ENCODE data around the gene COL4A2. TPM values are rescaled to one million over a fixed set of nuclear protein-coding genes. Genes with fewer than 3 reads are reported as not detected.

The COL4A2 gene
- total RNA-seq, 1 experiment from 2014 or later, result 38.4 TPM

DNA sequence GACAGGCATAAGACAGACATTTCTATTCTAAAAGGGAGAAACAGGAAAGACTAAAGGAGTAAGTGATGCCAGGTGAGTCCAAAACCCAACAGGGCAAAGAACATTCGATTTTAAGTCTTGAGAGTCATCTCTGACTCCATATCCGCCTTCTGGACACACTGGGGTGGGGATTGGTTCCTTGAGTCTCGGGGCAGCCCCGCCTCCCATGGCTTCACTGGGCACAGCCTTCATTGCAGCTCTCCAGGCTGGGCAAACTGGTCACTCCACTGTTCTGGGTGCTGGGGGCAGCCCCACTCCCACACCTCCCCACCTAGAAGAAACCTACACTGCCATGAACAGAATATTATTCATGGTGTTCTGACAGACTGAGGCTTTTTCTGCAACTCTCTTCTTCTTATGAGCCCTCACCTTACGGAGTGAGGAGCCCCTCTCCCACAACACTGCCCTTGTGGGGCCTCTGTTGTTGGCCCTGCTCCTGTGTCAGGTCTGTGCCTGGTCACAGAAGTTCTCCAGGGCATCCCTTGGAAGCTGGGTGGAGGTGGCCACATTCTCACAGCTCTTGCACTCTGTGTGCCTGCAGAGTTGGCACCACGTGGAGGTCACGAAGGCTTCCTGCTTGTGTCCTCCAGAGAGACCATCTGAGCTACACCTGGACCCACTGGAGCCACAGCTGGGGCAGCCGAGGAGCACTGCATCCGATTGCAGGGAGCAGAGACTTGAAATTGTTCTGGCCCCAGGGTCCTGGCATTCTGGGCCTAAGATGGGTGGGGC is 95.4 kb downstream of the COL4A2 start:
- DNase-seq (ENCODE audit: low spot score), result no peak

DNA sequence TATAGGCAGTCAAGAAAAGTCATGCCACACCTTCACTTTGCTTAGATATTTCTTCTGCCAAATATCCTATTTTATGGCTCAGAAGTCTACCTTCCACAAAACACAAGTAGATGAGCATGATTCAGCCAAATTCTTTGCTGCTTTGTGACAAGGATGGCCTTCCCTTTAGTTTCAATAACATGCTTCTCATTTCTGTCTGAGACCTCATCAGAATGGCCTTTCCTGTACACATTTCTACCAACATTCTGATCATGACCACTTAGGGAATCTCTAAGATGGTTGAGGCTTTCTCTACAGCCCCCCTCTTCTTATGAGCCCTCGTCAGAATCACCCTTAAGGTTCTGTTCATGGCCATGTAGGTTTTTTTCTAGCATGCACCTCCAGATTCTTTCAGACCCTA is 96.2 kb downstream of the COL4A2 start:
- no peak for DNase-seq (ENCODE audit: low spot score)

DNA sequence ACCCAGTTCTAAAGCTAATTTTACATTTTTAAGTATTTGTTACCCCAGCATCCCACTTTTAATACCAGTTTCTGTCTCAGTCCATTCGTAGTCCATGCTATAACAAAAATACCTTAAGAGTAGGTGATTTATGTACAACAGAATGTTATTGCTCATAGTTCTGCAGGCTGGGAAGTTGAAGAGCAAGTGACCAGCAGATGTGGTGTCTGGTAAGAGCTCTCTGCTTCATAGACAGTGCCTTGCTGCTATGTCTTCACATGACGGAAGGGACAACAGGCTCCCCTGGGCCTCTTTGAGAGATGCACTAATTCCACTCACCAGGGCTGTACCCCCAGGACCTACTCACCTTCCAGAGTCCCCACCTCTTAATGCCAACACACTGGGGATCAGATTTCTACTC is 96.6 kb downstream of the COL4A2 start:
- no peak for DNase-seq (ENCODE audit: low spot score)

DNA sequence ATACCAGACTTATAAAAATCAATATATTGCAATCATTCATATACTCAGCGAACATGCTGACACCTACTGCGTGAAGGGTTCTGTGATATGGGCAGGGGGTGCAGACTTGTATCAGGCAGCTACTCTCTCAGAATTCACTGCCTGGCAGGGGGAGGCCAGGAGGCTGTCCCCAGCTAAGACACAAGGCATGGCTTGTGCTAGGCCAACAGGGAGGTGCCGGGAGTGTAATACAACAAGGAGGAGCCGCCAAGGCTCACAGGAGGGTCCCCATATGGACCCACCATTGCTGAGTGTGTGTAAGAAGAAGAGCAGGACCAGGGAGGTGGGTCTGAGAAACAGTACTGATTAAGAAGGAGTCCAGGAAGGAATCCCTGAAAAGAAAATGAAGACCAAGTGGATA is 97.2 kb downstream of the COL4A2 start:
- no peak for DNase-seq (ENCODE audit: low spot score)

DNA sequence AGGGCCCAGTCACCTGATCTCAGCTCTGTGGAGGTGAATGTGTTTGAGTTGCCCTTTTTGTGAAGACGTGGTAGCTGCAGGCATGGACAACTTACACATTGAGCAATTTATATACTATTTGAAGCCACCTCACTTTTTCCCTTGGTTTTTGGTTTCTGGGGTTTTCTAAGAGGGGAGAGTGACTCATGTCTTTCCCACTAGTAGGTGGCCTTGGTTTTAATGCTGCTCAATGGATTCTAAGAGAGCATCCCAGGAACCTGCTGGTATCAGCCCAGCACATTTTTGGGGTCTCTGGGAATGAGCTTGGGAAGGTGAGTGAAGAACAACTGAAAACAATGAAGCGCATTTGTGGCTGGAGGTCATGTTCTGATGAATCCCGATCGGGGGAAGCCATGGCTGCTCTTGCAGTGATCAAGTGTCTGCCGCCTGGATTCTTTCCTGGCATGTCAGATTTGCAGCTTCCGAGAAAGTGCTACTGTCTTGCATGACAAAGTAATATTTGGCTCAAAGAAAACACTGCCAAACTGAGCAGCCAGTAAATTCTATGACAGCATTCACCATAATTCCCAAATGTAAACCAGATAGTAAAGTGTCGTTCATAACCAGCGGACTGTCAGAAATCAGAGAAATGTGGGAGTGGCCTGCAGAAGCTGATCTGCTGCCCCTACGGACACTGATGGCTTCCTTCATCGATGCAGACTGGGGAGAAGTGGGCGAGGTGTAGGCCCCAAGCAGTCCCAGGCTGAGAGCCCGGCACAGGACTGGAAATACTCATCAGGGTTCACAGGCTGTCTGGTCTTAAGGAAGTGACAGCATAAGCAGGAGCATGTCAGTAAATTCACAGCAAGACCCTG is 98.7 kb downstream of the COL4A2 start:
- DNase-seq (ENCODE audit: low spot score), result no peak

DNA sequence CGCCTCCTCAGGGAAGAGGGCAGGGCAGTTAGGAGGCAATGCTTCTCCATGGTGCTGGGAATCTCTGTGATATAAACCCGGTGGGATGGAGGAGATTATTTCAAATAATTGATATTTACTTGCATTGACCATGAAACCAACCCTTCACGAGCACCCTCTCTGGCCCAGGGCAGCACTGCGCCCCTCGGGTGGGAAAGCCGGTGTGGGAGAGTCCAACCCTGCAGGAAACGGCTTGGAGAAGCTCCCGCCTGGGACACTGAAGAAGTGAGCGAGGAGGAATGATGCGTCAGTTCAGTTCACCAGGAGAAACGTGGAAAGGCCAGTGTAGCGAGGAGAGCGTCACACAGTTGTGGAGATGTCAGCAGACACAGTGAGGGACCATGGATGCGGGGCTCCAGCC is 99.9 kb downstream of the COL4A2 start:
- DNase-seq (ENCODE audit: low spot score), result no peak

DNA sequence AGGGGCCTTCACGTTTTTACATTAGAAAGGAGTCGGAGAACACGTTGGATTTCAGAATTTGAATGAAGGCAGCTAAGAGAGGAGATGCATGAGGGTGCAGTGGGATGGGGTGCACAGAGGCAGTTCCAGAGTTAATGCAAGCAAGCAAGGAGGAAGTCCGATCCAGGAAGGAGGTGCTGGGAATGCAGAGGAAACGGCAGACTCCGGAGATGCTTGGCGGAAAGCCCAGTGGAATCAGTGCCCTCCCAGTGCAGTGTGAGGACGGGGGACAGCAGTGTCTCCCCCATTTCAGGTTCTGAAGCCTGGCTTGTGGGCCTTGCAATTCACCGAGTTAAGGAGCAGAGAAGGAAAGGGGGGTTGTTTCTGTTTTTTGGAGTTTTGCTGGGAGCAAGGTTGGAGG is 100.4 kb downstream of the COL4A2 start:
- peak; percentile 19 for DNase-seq (ENCODE audit: low spot score)

DNA sequence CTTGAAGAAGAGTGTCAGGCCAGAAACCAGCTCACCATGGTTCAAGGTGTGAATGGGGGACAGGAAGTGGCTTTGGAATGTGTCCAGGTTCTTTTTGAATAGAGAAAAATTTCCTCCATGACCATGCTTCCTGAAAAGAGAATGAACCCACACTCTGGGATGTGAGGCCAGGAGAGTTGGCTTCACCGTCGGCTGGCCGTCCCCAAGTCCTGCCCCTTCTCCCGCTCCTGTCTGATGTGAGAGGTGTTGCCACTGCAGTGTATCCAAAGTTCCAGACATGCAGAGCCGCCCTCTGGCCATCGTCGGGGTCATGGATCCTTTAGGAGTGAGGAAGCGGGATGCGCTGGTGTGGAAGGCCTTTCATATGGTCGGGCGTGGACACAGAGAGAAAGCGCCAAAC is 101.2 kb downstream of the COL4A2 start:
- DNase-seq (ENCODE audit: low spot score), result no peak

DNA sequence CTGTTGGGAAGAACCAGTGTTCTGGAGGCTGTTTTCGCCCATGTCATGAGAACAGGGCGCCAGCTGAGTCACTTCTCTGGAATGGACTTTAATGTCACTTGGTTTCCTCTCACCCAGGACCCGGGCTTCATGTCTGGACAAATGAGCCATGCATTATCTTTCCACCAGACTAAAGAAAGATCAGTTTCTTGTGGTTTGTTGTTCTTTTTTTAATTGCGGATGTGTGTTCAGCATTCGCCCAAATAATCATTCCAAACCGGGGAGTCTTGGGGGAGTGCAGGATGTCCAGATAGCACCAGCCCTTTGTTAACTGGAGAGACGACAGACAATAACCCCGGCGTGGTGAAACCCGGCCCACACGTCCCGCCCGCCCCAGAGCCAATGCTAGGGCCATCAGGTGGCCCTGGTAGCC is 102.5 kb downstream of the COL4A2 start:
- DNase-seq (ENCODE audit: low spot score), result peak; percentile 28

DNA sequence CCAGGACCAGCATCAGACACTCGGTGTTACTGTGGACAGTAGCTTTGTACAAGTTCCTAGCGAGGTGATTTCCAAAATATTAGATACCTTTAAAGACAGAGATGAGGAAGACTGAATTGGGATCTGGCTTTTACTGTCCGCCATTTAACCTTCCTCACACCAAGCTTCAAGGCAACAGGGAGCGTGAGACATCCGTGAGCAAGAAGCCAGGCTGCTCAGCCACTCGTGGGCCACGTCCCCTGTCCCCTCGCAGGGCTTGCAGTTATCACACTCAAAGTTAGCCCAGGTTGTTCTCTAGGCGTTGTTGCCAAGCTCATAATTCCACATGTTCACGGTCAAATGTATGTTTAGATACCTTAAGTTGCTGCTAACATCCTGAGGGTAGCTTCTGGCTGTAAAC is 102.9 kb downstream of the COL4A2 start:
- DNase-seq (ENCODE audit: low spot score), result no peak

DNA sequence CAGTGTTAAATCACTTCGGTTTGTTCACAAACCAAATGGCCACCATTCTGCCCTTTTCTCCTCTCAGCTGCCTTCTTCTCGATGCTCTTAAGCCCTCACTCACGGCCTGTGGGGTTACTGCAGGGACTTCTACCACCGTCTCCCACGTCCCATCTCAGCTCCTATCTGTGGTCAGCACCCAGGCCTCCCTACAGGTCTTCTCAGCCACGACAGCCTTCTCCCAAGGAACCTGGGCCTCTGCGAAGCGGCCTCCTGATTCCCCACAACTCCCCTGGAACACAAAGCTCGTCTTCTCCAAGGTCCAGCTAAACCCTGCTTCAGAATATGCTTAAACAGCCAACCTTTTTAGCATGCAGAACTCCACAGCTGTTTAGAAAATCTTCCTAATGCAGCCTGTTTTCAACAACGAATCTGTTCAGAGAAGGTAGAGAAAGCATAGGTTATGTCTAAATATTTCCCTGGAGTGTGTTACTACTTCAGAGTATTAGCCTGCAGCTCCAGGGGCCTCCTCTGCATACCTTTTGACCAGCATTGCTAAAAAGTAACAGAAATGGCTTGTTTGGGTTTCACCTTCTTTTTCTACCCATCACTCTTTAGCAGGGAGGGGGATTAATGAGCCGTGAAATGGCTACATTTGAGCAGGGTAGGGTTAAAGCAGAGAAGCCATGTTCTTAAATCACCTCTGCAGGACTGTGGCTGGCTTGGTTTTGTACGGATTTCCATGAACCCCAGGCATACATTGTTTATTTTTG is 104.0 kb downstream of the COL4A2 start:
- no peak for DNase-seq (ENCODE audit: low spot score)

DNA sequence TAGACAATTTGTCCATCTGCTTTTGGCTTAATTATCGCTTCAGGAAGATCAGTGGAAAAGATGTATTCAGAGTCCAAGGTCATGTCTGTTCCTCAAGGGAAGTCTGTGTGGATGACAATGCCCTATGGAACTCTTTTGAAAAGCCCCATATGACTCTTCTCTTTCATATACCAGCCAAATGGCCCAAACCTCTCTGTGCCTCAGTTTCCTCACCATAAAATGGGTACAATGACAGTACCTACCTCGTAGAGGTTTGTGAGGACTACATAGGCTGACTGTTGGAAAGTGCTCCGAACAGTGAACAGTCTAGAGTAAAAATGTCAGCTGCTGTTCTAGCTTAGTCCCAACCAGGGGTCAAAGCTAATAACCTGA is 104.6 kb downstream of the COL4A2 start:
- no peak for DNase-seq (ENCODE audit: low spot score)

DNA sequence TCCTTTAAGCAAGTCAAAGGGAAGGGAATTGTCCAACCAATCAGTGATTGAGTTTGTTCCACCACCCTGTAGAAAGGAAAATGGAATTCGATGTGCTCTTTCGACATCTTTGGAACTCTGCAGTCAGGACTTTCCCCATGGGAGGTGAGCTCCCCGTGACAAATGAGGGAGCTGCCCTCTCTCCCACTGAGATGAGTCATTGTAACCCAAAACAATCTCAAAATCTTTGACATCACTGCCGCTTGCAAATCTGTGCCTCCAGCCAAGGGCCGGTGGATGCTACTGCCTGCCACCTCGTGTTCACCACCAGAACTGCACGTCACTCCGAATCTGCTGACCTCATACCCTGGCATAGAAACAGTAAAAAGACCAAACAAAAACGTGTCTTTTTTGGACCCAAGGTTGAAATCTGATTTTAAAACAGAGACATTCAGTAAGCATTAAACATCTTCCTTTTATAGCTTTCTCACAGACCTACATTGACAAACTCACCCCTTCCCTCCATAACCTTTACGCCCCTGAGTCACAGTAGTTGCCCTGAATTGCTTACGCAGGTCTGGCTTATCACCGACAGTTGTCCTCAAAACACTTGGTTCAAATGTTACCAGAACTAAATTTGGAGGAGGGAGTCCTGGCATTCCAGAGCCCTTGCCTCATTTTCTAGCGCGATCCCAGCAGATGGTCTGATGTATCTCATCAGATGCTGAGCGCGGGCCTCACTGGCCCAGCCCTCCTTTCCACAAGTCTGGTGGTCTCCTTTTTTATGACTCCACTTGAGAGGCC is 105.2 kb downstream of the COL4A2 start:
- DNase-seq (ENCODE audit: low spot score), result peak; percentile 90

DNA sequence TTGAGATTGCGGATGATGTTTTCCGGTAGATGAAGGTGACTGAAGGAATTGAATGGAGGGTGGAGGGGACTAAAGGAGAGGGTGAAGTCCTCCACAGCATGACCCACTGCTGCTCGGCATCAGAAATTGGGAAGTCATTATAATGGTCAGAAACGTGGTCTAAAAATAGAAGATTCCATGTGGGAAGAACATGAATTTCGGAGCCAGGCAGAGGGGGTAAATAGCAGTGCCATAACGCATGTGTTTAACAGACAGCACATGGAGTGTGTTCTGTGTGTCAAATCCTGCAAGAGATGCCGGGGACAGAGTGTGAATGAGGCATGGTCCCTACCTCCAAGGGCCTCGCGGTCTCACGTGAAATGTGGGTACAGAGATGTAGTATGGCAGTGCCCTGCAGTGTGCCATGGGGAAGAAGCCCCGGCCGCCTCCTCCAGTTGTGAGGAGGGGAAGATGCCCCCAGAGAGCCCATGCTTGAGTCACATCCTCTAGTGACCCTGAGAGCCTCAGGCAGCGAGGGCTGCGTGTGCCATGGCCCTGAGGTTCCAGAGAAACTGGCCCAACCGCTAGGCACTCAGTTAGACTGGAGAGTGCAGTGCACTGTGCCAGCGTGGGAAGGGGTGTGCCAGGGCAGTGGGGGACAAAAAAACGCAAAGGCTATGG is 106.1 kb downstream of the COL4A2 start:
- DNase-seq (ENCODE audit: low spot score), result no peak

DNA sequence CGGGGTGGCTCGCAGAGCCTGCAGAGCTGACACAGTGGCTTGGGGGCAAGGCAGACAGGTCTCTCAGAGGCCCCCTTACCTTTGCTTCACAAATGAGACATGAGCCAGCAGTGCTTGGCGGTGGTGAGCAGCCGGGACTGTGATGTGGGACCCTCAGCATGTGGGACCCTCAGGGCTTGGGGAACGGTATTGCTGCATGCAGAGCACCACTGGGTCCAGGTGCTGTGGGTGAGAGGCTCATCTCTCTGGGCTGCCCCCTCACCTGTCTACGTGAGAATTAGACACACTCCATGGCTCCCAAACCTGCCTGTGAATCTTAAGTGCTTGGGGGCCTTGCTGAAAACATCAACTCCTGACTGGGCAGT is 106.6 kb downstream of the COL4A2 start:
- DNase-seq (ENCODE audit: low spot score), result no peak

DNA sequence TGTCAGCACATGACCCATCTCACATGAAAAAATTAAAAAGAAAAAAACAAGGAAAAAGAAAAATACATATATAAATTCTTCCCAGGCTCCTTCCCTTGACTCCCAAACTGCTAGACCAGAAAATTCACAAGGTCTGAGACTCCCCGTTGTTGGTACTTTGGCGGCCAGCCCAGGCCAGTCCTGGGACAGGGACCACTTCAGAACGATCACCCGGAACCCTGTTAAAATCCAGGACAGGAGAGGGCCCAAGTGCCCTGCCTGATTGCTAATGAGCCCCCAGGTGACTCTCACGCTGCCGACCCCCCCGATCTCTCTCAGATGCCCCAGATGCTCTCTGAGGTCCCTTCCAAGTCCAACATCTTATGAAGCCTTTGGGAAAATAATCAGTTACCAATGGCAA is 107.2 kb downstream of the COL4A2 start:
- no peak for DNase-seq (ENCODE audit: low spot score)

DNA sequence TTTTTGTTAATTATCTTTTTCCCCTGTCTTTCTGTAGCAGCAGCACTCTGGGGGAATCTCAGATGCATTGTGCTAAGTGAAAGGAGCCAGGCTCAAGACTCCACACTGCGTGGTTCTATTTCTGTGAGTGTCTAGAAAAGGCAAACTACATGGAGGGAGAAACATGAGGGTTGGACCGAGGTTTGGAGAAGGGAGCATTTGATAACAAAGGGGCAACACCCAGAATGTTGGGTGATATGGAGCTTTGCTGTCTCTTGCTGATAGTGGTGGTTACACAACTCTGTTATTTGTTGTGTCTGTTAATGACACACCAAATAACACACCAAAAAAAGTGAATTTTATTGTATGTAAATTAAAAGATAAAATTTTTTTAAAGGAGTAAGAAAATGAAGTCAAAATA is 107.8 kb downstream of the COL4A2 start:
- DNase-seq (ENCODE audit: low spot score), result no peak

DNA sequence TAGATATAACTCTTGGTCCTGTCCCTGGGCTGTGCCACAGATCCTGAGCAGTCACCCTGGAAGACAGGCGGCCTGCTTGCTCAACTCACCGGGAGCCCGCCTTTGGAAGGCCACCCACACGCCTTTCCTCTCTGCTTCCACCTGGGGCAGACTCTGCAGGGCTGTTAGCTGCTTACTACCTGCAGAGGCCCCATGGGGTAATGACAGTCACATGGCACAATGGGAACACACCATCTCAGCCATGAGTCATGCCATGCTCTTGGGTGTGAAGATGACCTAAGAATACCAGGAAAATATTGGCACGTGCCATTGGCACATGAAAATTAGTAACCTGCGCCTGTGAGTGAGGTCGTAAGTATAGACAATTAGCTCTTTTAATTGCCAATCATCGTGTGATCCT is 108.6 kb downstream of the COL4A2 start:
- DNase-seq (ENCODE audit: low spot score), result peak; percentile 70

DNA sequence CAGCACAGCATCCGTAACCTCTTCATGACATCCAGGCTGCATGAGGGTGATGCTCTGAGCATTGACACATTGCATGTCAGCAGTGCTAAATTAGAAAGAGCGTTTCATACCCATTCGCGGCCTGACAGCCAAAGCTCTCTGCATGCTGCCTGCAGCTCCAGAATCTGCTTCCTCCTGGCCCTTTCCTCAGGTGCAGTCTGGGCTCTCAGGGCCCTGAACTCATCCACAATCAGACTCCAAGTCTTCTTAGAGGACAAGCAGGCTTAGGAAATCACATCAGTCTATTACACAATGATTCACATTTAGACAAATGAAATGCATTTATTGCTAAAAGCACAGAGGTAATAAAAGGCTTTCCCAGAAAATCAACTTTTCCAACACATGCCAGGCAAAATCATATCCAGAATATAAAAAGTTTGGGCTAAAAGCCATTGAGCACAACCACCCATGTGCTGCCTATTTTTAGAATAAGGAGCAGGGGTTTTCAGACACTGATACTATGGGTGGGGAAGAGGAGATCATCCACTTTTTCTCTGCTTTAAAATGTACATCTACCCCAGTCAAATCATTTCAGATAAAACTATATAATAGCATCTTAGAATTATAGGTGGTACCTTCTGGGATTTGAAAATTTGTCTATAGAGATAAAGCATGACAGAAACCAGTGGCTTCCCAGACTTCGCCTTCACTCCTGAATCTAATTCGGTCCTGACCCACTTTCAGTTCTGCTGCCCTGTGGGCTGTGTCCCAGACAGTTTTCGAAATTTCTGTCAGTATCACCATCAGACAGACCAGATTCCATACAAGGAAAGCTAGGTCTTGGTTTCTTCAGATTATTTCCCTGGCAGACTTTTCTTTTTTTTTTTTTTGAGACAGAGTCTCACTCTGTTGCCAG is 109.3 kb downstream of the COL4A2 start:
- DNase-seq (ENCODE audit: low spot score), result no peak

DNA sequence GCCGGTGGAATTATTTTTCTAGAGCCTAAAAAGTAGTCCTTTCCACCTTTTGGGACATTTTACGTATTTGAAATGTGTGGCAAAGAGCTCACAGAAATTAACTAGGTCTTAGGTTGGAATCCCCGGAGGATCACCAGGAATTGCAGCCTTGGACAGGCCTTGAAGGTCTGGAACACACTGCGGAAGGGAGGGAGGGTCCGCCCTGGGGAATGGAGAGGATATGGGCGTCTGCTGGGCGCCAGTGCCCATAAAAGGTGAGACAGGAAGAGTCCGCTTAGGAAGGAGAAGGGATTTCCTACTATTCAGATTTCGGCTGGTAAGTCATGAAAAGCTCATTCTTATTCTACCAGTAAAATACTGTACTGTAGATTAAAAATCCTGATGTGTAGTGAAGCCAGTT is 111.9 kb downstream of the COL4A2 start:
- no peak for DNase-seq (ENCODE audit: low spot score)
